ENCODE data around the gene SERTAD3.

DNA sequence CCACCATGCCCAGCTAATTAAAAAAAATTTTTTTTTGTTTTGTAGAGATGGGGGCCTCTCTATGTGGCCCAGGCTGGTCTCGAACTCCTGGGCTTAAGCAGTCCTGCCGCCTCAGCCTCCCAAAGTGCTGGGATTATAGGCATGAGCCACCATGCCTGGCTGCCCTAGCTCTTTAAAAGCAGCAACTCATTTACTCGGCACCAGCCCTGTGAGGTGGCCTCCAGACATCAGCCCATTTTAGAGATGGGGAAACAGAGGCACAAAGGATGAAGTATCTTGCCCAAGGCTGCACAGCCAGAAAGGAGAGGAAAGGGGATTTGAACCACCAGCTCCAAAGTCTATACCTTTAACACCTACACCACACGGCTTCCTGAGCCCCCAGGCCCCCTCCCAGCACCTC, 31.3 kb downstream of the SERTAD3 start:
- TF ChIP-seq, protein P1, sequence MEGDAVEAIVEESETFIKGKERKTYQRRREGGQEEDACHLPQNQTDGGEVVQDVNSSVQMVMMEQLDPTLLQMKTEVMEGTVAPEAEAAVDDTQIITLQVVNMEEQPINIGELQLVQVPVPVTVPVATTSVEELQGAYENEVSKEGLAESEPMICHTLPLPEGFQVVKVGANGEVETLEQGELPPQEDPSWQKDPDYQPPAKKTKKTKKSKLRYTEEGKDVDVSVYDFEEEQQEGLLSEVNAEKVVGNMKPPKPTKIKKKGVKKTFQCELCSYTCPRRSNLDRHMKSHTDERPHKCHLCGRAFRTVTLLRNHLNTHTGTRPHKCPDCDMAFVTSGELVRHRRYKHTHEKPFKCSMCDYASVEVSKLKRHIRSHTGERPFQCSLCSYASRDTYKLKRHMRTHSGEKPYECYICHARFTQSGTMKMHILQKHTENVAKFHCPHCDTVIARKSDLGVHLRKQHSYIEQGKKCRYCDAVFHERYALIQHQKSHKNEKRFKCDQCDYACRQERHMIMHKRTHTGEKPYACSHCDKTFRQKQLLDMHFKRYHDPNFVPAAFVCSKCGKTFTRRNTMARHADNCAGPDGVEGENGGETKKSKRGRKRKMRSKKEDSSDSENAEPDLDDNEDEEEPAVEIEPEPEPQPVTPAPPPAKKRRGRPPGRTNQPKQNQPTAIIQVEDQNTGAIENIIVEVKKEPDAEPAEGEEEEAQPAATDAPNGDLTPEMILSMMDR (IDR thresholded peaks at IDR 0.05): no peak
- no peak for TF ChIP-seq POLR2A (IDR thresholded peaks at IDR 0.05)
